ENCODE measurements around the gene FGR. TPM values are rescaled to one million over a fixed set of nuclear protein-coding genes. Genes with fewer than 3 reads are reported as not detected.

The FGR gene
- total and polyA plus RNA-seq, 2 of the 13 experiments (the other 11 are each of a cell fraction or from before 2014, with no cell fraction given): not detected

GRCh38 chr1:27606708-27607238 is 28.2 kb downstream of the FGR start:
- WGBS (ENCODE audit: low lambda C conversion rate): 10% methylated on average over 1 of the region's 3 CpGs
- Histone ChIP-seq H3K4me1 (ENCODE audit: insufficient read depth, low read length) (peaks cover 62% of the 10 kb centered on the region), H3K9ac (ENCODE audit: insufficient read depth, low read depth, low read length) (no peak overlapping the region; the same call in 1 of the 2 replicates), H3K4me2 (ENCODE audit: low read depth, low read length) (peak overlapping the region; percentile 92), H3K36me3 (replicated peaks in 1 of 2; ENCODE audit: control insufficient read depth in 1 of 2, insufficient read depth in 2 of 2, low read length in 2 of 2) (no peaks in the 10 kb centered on the region), H2AFZ (ENCODE audit: low read length) (no peak overlapping the region), H3K27me3 (ENCODE audit: control insufficient read depth in 1 of 2, insufficient read depth in 2 of 2, low read length in 2 of 2) (peaks cover 0 to 8% of the 10 kb centered on the region in 2 experiments; a peak in 1 of 5 replicates), H4K20me1 (ENCODE audit: insufficient read depth, low read length) (peaks cover 6% of the 10 kb centered on the region; the same call in 1 of the 2 replicates), H3K79me2 (ENCODE audit: insufficient read depth, low read length) (peaks cover 9% of the 10 kb centered on the region), H3K27ac (ENCODE audit: extremely low read length, insufficient read depth, low read length) (peak overlapping the region; percentile 55), H3K9me3 (ENCODE audit: low read length) (no peaks in the 10 kb centered on the region), H3K4me3 (replicated peaks in 1 of 3; ENCODE audit: insufficient read depth in 1 of 3, low read depth in 2 of 3, low read length in 3 of 3) (peak overlapping the region; percentile 22 to 66 (median 50); a peak in 5 of 6 replicates)
- peak; percentile 53 for DNase-seq (ENCODE audit: low spot score)
- ChIA-PET CTCF (ENCODE audit: low intra/inter-chr PET ratio, low total read pairs) (interaction anchor here (0.9 to 4.9 kb wide), 9 partner anchors 37 to 214 kb away, joined by 3 to 63 read pairs (median 7); partner anchors contain the start of gene GPR3), POLR2A (interaction anchor here (0.7 to 4.6 kb wide), 26 partner anchors 12 to 452 kb away, joined by 3 to 38 read pairs (median 6); partner anchors contain the start of genes FAM76A, IFI6, PPP1R8 and SLC9A1)
- intact Hi-C loops (cut with micrococcal nuclease; ENCODE audit: unreplicated experiment) (loop anchor here (1.0 to 5.0 kb wide), 5 partner anchors 50 to 214 kb away; partner anchors contain the start of gene GPR3), in situ Hi-C loops (cut with HindIII; ENCODE audit: extremely low pct_ligation_motif_present, low pct_unique_long_range_greater_than_20kb) (loop anchor here (5.0 to 10.0 kb wide), 3 partner anchors 49 to 312 kb away; partner anchors contain the start of gene GPR3)
- ATAC-seq: peak; percentile 20
- BruUV-seq (replicated peaks): no TSS peak
- FAIRE-seq: no peak
- 0 out of 2 replicates have a peak, but pooled peaks have one; percentile 5 for TF ChIP-seq ZNF383 (CRISPR knock-in tag; IDR thresholded peaks at IDR 0.05; ENCODE audit: borderline replicate concordance)
- TF ChIP-seq ZNF644 (CRISPR knock-in tag; IDR thresholded peaks at IDR 0.05; ENCODE audit: low read depth): no peak
- 0 out of 2 replicates have a peak, but pooled peaks have one; percentile 13 for TF ChIP-seq TOPORS (CRISPR knock-in tag; IDR thresholded peaks at IDR 0.05)
- no peak for TF ChIP-seq ZNF263 (CRISPR knock-in tag; IDR thresholded peaks at IDR 0.05)
- no peak for TF ChIP-seq IKZF4 (CRISPR knock-in tag; IDR thresholded peaks at IDR 0.05; ENCODE audit: borderline replicate concordance, low read depth, not compliant biosample characterization)
- TF ChIP-seq DNMT3B (CRISPR knock-in tag; conservative IDR thresholded peaks at IDR 0.05): no peak
- TF ChIP-seq HNF1B (CRISPR knock-in tag; IDR thresholded peaks at IDR 0.05): 0 out of 2 replicates have a peak, but pooled peaks have one; percentile 13
- TF ChIP-seq ATAD3A (CRISPR knock-in tag; IDR thresholded peaks at IDR 0.05): no peak
- no peak for TF ChIP-seq ZNF160 (CRISPR knock-in tag; IDR thresholded peaks at IDR 0.05)
- TF ChIP-seq, protein P1, sequence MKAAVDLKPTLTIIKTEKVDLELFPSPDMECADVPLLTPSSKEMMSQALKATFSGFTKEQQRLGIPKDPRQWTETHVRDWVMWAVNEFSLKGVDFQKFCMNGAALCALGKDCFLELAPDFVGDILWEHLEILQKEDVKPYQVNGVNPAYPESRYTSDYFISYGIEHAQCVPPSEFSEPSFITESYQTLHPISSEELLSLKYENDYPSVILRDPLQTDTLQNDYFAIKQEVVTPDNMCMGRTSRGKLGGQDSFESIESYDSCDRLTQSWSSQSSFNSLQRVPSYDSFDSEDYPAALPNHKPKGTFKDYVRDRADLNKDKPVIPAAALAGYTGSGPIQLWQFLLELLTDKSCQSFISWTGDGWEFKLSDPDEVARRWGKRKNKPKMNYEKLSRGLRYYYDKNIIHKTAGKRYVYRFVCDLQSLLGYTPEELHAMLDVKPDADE (CRISPR knock-in tag; IDR thresholded peaks at IDR 0.05): no peak
- peak; percentile 79; the same call in 1 of the 2 replicates for TF ChIP-seq ZNF572 (CRISPR knock-in tag; IDR thresholded peaks at IDR 0.05)
- TF ChIP-seq SP2 (CRISPR knock-in tag; IDR thresholded peaks at IDR 0.05): 0 out of 2 replicates have a peak, but pooled peaks have one; percentile 30
- no peak for TF ChIP-seq RBFOX2 (IDR thresholded peaks at IDR 0.05; ENCODE audit: low read depth, low read length)
- no peak for TF ChIP-seq E2F5 (CRISPR knock-in tag; conservative IDR thresholded peaks at IDR 0.05)
- no peak for TF ChIP-seq TRIM24 (CRISPR knock-in tag; IDR thresholded peaks at IDR 0.05)
- TF ChIP-seq ZZZ3 (CRISPR knock-in tag; IDR thresholded peaks at IDR 0.05; ENCODE audit: borderline replicate concordance): no peak
- TF ChIP-seq MATR3 (CRISPR knock-in tag; IDR thresholded peaks at IDR 0.05): no peak
- TF ChIP-seq ZNF431 (CRISPR knock-in tag; IDR thresholded peaks at IDR 0.05; ENCODE audit: borderline replicate concordance, low read depth): 0 out of 2 replicates have a peak, but pooled peaks have one; percentile 44
- no peak for TF ChIP-seq KMT2A (CRISPR knock-in tag; IDR thresholded peaks at IDR 0.05)
- no peak for TF ChIP-seq RFX5 (IDR thresholded peaks at IDR 0.05; ENCODE audit: low read depth, low read length)
